ENCODE data around the gene PDCL2. TPM values are rescaled to one million over a fixed set of nuclear protein-coding genes. Genes with fewer than 3 reads are reported as not detected.

PDCL2 gene
- total and polyA plus RNA-seq, 9 of the 15 experiments (the other 6 are each of a cell fraction or from before 2014, with no cell fraction given) = 0.62 to 2.5 (median 1.2) TPM

DNA sequence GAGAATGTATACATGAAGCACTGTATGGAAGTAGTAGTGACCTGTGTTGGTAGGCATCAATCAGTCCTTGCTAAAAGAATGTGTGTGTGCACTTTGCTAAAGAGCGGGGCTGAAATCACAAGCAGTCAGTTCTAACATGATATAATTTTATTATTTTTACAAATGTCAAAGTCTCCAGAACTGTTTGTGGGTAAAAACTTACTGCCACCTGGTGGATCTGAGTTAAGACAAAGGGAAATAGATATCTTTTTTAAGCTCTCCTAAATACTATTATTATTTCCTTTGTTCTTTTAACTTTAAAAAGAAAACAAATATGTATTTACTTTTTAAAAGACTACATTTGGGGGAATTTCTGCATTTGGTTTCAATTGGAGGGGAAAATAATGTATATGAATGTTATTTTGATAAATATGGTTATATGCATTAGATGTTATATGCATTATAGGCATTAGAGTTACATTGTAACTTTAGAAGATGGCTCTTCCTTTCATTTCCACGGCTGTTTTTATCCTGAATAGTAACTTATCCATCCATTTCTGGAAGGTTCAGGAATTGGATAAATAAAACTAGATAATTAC is 37.5 kb downstream of the PDCL2 start (continued):
- TF ChIP-seq, protein P1, sequence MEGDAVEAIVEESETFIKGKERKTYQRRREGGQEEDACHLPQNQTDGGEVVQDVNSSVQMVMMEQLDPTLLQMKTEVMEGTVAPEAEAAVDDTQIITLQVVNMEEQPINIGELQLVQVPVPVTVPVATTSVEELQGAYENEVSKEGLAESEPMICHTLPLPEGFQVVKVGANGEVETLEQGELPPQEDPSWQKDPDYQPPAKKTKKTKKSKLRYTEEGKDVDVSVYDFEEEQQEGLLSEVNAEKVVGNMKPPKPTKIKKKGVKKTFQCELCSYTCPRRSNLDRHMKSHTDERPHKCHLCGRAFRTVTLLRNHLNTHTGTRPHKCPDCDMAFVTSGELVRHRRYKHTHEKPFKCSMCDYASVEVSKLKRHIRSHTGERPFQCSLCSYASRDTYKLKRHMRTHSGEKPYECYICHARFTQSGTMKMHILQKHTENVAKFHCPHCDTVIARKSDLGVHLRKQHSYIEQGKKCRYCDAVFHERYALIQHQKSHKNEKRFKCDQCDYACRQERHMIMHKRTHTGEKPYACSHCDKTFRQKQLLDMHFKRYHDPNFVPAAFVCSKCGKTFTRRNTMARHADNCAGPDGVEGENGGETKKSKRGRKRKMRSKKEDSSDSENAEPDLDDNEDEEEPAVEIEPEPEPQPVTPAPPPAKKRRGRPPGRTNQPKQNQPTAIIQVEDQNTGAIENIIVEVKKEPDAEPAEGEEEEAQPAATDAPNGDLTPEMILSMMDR (IDR thresholded peaks at IDR 0.05 in 2 of 3, conservative IDR thresholded peaks at IDR 0.05 in 1 of 3; ENCODE audit: insufficient read depth in 2 of 3, low read depth in 1 of 3, low read length in 3 of 3) = peak in 2 of 3 experiments; percentile 20 to 47; a peak in 3 of 6 replicates
- TF ChIP-seq SRSF3 (IDR thresholded peaks at IDR 0.05; ENCODE audit: insufficient read depth, low read length) (no peak), RBM39 (optimal IDR thresholded peaks at IDR 0.05; ENCODE audit: low read depth, low read length) (no peak), MTA2 (IDR thresholded peaks at IDR 0.05; ENCODE audit: low read depth) (no peak), ZC3H11A (IDR thresholded peaks at IDR 0.05; ENCODE audit: low read depth, low read length) (no peak), MED1 (CRISPR knock-in tag; IDR thresholded peaks at IDR 0.05; ENCODE audit: borderline replicate concordance) (no peak), ESRRB (CRISPR knock-in tag; IDR thresholded peaks at IDR 0.05; ENCODE audit: borderline replicate concordance) (no peak)
- TF ChIP-seq, protein P2, sequence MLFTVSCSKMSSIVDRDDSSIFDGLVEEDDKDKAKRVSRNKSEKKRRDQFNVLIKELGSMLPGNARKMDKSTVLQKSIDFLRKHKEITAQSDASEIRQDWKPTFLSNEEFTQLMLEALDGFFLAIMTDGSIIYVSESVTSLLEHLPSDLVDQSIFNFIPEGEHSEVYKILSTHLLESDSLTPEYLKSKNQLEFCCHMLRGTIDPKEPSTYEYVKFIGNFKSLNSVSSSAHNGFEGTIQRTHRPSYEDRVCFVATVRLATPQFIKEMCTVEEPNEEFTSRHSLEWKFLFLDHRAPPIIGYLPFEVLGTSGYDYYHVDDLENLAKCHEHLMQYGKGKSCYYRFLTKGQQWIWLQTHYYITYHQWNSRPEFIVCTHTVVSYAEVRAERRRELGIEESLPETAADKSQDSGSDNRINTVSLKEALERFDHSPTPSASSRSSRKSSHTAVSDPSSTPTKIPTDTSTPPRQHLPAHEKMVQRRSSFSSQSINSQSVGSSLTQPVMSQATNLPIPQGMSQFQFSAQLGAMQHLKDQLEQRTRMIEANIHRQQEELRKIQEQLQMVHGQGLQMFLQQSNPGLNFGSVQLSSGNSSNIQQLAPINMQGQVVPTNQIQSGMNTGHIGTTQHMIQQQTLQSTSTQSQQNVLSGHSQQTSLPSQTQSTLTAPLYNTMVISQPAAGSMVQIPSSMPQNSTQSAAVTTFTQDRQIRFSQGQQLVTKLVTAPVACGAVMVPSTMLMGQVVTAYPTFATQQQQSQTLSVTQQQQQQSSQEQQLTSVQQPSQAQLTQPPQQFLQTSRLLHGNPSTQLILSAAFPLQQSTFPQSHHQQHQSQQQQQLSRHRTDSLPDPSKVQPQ (CRISPR knock-in tag; IDR thresholded peaks at IDR 0.05; ENCODE audit: borderline replicate concordance) = no peak
- TF ChIP-seq, protein P3, sequence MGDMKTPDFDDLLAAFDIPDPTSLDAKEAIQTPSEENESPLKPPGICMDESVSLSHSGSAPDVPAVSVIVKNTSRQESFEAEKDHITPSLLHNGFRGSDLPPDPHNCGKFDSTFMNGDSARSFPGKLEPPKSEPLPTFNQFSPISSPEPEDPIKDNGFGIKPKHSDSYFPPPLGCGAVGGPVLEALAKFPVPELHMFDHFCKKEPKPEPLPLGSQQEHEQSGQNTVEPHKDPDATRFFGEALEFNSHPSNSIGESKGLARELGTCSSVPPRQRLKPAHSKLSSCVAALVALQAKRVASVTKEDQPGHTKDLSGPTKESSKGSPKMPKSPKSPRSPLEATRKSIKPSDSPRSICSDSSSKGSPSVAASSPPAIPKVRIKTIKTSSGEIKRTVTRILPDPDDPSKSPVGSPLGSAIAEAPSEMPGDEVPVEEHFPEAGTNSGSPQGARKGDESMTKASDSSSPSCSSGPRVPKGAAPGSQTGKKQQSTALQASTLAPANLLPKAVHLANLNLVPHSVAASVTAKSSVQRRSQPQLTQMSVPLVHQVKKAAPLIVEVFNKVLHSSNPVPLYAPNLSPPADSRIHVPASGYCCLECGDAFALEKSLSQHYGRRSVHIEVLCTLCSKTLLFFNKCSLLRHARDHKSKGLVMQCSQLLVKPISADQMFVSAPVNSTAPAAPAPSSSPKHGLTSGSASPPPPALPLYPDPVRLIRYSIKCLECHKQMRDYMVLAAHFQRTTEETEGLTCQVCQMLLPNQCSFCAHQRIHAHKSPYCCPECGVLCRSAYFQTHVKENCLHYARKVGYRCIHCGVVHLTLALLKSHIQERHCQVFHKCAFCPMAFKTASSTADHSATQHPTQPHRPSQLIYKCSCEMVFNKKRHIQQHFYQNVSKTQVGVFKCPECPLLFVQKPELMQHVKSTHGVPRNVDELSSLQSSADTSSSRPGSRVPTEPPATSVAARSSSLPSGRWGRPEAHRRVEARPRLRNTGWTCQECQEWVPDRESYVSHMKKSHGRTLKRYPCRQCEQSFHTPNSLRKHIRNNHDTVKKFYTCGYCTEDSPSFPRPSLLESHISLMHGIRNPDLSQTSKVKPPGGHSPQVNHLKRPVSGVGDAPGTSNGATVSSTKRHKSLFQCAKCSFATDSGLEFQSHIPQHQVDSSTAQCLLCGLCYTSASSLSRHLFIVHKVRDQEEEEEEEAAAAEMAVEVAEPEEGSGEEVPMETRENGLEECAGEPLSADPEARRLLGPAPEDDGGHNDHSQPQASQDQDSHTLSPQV (IDR thresholded peaks at IDR 0.05) = no peak

Data from K562 (cell line).